K562 treated with DMSO at 1 percent for 12 hours (cell line): ENCODE data around the gene TRMT112. TPM values are rescaled to one million over a fixed set of nuclear protein-coding genes. Genes with fewer than 3 reads are reported as not detected.

Experiments used
- total RNA-seq: library from RNA; unstranded; fragments of 300-600 nt; gene quantifications from 2 replicates; pipeline ENCODE4 v1.2.3, GENCODE V29; 2022; ENCODE audit not compliant: insufficient read depth

Gene TRMT112
- total RNA-seq = 306 and 450 TPM in 2 replicates

DNA sequence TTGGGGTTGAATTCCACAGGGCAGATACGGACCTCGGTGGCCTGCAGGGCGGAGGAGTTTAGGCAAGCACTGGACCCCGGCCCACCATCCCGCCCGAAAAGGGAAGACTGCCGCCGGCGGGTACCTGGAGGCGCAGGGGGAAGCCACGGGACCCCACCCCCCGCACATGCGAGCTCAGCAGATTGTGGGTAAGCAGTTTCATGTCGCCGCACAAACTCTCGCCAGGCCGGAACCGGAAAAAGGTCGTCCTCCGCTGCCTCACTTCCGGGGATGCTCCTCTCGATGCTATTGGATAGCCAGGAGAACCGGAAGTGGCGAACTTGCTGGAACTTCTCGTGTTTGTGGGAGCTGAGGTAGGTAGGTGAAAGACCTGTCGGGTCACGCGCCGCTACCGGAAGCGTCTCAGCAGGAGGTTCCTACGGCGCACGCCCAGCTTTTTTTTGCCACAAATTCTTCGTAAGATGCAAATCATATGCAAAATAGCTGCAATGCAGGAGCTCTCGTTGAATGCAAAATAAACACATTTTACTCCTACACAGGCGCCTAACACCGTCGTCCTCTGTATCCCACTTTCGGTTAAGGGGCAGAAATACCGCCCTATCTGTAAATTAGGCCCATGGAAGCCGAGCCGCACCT, at the start of gene TRMT112:
TSS of gene TRMT112 (minus strand) at position 235 of the 636 bp plus-strand sequence. CDS start at position 202, 33 bp downstream.

DNA sequence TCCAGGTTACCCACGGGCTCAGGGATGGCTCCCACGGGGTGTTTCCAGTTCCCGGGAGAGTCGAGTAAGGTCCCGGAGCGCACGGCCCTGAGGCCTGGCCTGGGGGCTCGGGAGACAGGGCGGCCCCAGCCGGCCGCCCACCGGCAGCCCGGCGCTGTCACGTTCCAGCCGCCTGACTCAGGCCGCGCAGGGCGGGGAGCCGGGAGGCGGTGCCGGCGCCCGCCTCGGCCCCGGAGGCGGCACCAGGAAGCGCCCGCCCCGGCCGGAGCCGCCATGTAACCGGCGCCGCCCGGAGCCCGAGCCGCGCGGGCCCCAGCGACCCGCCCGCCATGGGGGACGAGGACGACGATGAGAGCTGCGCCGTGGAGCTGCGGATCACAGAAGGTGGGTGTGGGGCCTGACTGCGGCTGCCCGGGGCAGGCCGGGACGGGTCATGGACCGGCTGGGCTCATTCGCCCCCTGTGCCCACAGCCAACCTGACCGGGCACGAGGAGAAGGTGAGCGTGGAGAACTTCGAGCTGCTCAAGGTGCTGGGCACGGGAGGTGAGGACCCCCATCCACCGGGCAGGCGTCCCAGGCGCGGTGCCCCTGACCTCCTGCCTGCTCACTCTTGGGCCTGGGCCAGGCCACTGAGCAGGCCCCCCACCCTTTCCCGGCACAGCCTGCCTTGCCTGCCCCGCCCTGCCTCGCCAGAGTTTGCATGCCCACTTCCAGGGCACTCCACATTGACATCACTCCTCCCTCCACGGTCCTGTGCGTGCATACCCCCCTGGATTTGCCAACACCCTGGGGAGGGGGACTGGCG, 41.8 kb upstream of the TRMT112 start, which contains the start of gene RPS6KA4:
TSS of gene RPS6KA4 (plus strand) at position 256 of the 805 bp plus-strand sequence. CDS start at position 330, 74 bp downstream.

DNA sequence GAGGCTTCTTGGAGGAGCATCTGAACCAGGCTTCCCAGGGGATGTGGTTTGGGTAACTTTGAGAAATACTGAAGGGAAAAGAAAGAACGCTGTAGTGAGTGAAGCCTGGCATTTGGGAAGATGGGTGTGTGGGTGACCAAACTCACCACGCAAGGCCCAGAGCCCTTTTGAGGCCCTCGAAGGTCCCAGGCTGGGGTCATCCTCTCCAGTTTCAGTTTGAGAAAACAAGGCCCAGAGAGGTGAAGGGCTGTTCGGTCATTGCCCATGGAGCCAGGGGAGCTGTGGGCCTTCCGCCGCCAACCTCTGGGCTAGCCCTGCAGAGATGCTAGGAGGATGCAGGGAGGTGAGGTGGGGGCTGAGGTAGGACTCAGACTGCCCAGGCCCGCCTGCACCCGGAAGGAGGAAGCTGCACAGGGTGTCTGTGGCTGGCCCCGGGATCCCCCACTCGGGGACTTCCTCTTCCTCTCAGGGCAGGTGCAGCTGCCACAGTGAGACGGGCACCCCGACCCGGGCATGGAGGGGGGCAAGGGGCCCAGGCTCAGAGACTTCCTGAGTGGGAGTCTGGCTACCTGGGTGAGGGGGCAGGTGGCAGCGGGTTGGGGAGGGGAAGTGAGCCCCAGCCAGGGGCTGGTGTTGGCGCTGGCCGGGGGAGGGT, 22.5 kb upstream of the TRMT112 start, which contains the start of gene CCDC88B:
TSS of gene CCDC88B (plus strand) at position 451 of the 655 bp plus-strand sequence. CDS start at position 514, 63 bp downstream.

DNA sequence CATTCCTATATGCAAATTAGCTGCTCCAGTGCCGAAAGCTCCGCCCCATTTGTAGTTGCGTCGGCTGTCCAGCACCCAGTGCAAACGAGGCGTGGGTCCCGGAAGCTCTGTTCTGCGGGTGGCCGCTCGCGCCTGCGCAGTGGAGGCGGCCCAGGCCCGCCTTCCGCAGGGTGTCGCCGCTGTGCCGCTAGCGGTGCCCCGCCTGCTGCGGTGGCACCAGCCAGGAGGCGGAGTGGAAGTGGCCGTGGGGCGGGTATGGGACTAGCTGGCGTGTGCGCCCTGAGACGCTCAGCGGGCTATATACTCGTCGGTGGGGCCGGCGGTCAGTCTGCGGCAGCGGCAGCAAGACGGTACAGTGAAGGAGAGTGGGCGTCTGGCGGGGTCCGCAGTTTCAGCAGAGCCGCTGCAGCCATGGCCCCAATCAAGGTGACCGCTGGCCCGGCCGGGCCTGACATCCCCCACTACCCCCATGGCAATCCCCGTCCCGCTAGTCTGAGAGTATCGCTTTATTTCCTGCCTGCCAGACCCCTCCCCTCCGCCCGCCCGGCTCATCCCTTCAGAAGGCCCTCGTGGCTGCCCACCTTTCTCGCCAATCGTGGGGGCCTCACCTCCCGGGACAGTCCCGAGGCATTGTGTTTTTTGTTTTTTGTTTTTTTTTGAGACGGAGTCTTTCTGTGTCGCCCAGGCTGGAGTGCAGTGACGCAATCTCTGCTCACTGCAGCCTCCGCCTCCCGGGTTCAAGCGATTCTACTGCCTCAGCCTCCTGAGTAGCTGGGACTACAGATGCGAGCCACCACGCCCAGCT, 804 bp upstream of the TRMT112 start, which contains the start of gene PRDX5:
TSS of gene PRDX5 (plus strand) at position 161 of the 805 bp plus-strand sequence. CDS start at position 256, 95 bp downstream.

DNA sequence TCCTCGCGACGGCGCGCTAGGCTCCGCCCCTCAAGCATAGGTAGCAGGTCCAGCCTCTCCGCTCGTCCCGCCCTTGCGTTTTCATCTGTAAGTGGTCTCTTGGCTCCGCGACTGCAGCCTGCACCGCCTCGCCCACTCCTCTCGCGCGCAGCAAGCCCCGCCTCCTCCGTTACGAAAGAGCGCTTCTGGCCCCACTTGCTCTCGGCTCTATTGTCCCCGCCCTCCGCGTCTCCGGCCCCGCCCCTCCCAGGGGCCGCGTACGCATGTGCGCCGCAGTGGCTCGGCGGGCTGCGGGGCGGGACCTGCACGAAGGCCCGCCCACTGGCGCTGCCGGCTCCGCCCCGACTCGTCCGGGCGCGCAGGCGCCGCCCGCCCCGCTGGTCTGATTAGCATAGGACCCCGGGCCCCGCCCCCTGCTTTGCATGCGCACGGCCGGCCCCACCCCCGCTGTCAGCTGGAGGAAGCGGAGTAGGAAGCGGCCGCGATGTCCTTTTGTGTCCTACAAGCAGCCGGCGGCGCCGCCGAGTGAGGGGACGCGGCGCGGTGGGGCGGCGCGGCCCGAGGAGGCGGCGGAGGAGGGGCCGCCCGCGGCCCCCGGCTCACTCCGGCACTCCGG, 12.2 kb downstream of the TRMT112 start, which contains the start of gene ESRRA:
TSS of gene ESRRA (plus strand) at position 450 of the 616 bp plus-strand sequence. CDS start 1,656 bp downstream, outside the sequence.

DNA sequence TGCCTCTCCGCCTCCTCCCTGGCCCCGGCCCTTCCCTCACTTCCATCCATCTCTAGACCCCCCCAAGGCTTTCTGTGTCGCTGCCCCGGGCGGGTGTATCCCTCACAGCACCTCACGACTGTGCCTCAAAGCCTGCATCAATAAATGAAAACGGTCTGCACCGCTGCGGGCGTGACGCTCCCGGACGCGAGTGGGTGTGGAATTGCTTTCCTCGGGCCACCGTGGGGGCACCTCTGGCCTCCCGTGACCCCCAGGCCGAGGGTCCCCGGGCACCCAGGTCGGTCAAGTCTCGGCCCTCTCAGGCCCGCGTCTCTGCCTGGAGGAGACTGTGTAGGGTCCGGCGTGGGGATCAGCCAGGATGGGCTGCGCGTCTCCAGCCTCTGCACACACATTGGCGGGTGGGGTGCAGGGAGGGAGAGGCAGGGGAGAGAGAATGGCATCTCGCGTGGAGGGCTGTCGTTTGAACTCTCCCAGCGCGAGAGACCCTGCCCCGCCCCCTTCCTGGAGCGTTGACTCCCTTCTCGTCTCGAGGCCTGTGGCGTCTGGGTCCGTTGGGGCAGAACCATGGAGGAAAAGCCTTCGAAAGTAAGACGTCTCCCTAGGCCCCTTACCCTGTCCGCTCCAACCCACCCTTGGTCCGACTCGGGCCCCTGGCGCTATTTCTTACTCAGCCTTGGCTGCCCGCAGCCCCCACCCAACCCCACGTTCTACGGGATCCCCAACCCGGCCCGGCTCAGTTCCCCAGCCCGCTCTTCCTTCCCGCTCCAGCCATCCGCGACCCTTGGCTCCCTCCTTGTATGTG, 17.3 kb downstream of the TRMT112 start, which contains the start of gene CATSPERZ:
TSS of gene CATSPERZ (plus strand) at position 512 of the 802 bp plus-strand sequence. CDS start at position 565, 53 bp downstream.

DNA sequence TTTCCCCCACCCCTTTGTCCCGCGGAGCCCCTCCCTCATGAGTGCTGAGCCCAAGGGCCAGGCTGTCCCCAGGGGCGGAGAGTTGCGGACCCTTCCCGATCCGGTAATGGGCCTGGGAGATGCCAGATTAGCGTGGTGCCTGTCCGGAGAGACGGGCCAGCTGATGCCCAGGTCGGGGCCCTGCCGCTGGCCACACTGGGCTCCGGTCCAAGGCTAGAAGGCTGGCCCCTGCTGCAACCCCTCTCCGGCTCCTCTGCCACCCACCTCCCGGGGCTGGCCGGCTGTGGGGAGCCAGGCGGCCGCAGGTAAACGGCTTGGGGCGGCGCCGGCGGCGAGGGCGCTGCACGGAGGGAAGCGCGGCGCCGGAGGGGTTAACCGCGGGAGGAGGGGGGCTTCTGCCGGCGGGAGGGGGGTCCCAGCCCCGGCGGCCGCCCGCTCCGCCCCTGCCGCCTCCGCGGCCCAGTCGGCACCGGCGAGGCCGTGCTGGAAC, 26.1 kb downstream of the TRMT112 start, which contains the start of gene KCNK4:
TSS of gene KCNK4 (plus strand) at position 41 of the 490 bp plus-strand sequence. CDS start 1,717 bp downstream, outside the sequence.

DNA sequence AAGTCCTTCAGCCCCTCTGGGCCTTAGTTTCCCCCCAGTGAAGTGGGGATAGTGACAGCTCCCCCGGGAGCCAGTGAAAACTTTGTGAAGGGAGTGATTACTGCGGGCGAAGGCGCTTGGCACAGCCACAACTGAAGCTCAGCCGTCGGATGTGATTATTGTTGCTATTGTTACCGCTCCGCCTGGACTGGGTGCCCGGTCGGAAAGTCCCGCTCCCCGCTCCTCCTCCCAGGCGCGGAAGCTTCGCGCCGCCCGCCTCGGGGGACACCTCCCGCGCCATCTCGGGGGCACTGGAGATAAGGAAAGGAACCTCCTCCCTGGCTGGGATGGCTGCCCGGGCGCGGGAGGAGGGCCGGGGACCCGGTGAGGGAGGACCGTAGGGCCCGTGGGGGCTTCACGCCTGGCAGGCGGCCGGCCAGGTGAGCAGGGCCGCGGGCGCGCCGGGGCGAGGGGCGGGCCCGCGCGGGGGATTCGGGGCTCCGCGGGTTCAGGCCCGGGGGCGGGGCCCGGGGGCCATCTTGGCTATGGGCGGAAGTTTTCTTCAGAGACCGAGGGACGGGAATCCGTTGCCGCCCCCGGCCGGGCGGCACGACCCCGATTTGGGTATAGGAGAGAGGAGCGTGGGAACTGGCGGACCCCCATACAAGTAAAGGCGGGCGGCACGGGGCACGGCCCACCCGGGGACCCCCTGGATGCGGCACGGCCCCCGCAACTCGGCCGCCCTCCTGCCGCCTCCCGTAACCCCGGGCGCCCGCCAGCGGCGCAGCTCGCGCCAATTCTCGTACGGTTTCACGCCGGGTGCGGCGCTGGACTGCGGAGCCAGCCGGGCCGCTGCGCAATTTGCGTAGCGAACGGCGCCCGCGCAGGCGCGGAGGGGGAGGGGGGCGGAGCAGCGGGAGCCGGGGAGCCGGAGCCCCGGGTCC, 32.1 kb downstream of the TRMT112 start, which contains the start of gene GPR137:
TSS of gene GPR137 (plus strand) at position 887 of the 923 bp plus-strand sequence. CDS start 677 bp downstream, outside the sequence.

DNA sequence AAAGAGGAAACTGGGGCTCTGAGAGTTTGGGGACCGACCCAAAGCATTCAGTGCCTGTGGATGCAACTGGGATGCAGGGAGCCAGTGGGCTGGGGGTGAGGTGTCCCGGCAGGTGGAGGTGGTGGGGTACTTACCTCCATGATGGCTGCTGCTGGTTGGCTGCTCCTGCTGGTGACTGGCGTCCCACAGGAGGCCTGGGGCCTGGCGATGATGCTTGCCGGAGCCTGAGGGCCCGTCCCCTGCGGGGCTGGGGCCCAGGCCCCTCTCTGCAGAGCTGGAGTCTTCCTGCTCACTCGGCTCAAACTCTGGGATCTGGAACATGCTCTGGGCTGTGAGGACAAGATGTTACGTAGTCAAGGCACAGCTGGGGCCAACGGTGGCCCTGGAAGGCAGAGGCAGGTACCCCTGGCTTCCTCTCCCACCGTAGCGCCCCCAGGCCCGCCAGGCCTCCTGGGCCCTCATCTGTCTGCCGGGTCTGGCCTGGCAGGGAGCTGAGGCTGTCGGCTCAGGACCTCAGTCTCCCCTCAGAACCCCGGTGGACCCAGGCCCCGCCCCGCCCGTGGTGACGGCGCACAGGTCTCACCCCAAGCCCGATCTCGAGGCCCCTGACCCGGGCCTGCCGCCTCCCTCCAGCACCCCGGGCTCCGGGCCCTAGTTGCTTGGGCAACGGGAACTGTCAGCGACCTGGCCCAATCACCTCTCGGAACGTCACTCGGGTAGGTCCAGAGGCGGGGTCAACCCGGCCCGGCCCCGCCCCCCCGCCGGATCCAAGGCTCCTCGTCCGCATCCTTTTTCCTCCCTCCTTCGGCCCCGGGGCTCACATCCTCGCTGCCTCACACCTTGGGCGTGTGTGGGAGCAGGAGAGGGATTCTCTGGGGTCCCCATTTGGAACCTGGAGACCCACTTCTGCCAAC, 33.1 kb downstream of the TRMT112 start, which contains the start of gene BAD:
TSS of gene BAD (minus strand) at position 618 of the 914 bp plus-strand sequence. CDS start at position 321, 297 bp downstream.

Other genes with a start within 250 kb of the TRMT112 start
- gene MACROD1, start 151.4 kb downstream of the TRMT112 start, total RNA-seq = 69.0 and 104 TPM in 2 replicates
- 202 and 282 TPM in 2 replicates for gene STIP1, start 131.4 kb downstream of the TRMT112 start, total RNA-seq
- 98.9 and 99.4 TPM in 2 replicates for gene FERMT3, start 110.8 kb downstream of the TRMT112 start, total RNA-seq
- 41.7 and 48.9 TPM in 2 replicates for gene TRPT1, start 91.4 kb downstream of the TRMT112 start, total RNA-seq
- 79.4 and 98.5 TPM in 2 replicates for gene NUDT22, start 91.3 kb downstream of the TRMT112 start, total RNA-seq
- 71.7 and 73.1 TPM in 2 replicates for gene DNAJC4, start 87.0 kb downstream of the TRMT112 start, total RNA-seq
- gene VEGFB, start 83.0 kb downstream of the TRMT112 start, total RNA-seq = 103 and 104 TPM in 2 replicates
- 113 and 130 TPM in 2 replicates for gene FKBP2, start 76.5 kb downstream of the TRMT112 start, total RNA-seq
- gene PPP1R14B, start 70.6 kb downstream of the TRMT112 start, total RNA-seq = 105 and 156 TPM in 2 replicates
- 14.8 and 31.1 TPM in 2 replicates for gene PLCB3, start 66.0 kb downstream of the TRMT112 start, total RNA-seq
- 83.9 and 138 TPM in 2 replicates for gene BAD, start 32.9 kb downstream of the TRMT112 start, total RNA-seq
- gene GPR137, start 31.7 kb downstream of the TRMT112 start, total RNA-seq = 49.0 and 56.6 TPM in 2 replicates
- not detected in 2 replicates for gene KCNK4, start 26.3 kb downstream of the TRMT112 start, total RNA-seq
- 1.8 and 2.0 TPM in 2 replicates for gene CATSPERZ, start 17.2 kb downstream of the TRMT112 start, total RNA-seq
- gene ESRRA, start 12.0 kb downstream of the TRMT112 start, total RNA-seq = 72.4 and 81.7 TPM in 2 replicates
- gene PRDX5, start 562 bp upstream of the TRMT112 start, total RNA-seq = 404 and 652 TPM in 2 replicates
- 12.0 and 20.3 TPM in 2 replicates for gene CCDC88B, start 22.6 kb upstream of the TRMT112 start, total RNA-seq
- 24.0 and 26.5 TPM in 2 replicates for gene RPS6KA4, start 41.6 kb upstream of the TRMT112 start, total RNA-seq
- not detected in 2 replicates for gene SLC22A11, start 238.4 kb upstream of the TRMT112 start, total RNA-seq